Fibroblast of lung (primary cell): Measurements from ENCODE around the gene PTPRN. TPM values are rescaled to one million over a fixed set of nuclear protein-coding genes. Genes with fewer than 3 reads are reported as not detected.

Experiments used
- DNase-seq, 2 donors: peaks; one replicate each; pipeline versions ENCODE4 v3.0.0 to v3.0.0-alpha.2; 2010; ENCODE audit warnings: low read depth in 2 of 2
- H2AFZ ChIP-seq: 2 replicates; pipeline ENCODE4 v1.5.1; 2012; ENCODE audit warnings: low read length, control low read depth, inconsistent platforms
- H3K27ac ChIP-seq: 2 replicates; pipeline ENCODE4 v1.5.1; 2011; ENCODE audit warnings: low read length, control low read depth; ENCODE audit not compliant: insufficient read depth
- H3K27me3 ChIP-seq: 2 replicates; pipeline ENCODE4 v1.5.1; 2011; ENCODE audit warnings: mild to moderate bottlenecking, low read length; ENCODE audit not compliant: control insufficient read depth, insufficient read depth
- H3K36me3 ChIP-seq: 2 replicates; pipeline ENCODE4 v1.5.1; 2011; ENCODE audit warnings: low read length; ENCODE audit not compliant: control insufficient read depth, insufficient read depth
- H3K4me1 ChIP-seq: 2 replicates; pipeline ENCODE4 v1.5.1; 2011; ENCODE audit warnings: low read length; ENCODE audit not compliant: control insufficient read depth, insufficient read depth; ENCODE audit errors: extremely low read depth
- H3K4me2 ChIP-seq: 2 replicates; pipeline ENCODE4 v1.5.1; 2011; ENCODE audit warnings: low read length, control low read depth; ENCODE audit not compliant: insufficient read depth; ENCODE audit errors: extremely low read depth
- H3K4me3 ChIP-seq, 4 experiments: fragments of 200-600 bp in 1 of 4; sonication (generic) in 1 of 4; replicated peaks in 1 of 4; 2 replicates each; pipeline ENCODE4 v1.5.1; 2011 to 2016; ENCODE audit warnings: low read length in 4 of 4, low read depth in 3 of 4, mild to moderate bottlenecking in 3 of 4, control low read depth in 2 of 4, inconsistent platforms in 1 of 4, mixed read lengths in 1 of 4; ENCODE audit not compliant: insufficient read depth in 1 of 4; ENCODE audit errors: control extremely low read depth in 1 of 4
- H3K79me2 ChIP-seq: 2 replicates; pipeline ENCODE4 v1.5.1; 2012; ENCODE audit warnings: mild to moderate bottlenecking, low read length, inconsistent platforms; ENCODE audit not compliant: control insufficient read depth, insufficient read depth
- H3K9ac ChIP-seq: 2 replicates; pipeline ENCODE4 v1.5.1; 2011; ENCODE audit warnings: mild to moderate bottlenecking, low read length, control low read depth; ENCODE audit not compliant: insufficient read depth
- H3K9me3 ChIP-seq: 2 replicates; pipeline ENCODE4 v1.5.1; 2012; ENCODE audit warnings: low read depth, low read length; ENCODE audit not compliant: control insufficient read depth, insufficient read depth
- H4K20me1 ChIP-seq: 2 replicates; pipeline ENCODE4 v1.5.1; 2011; ENCODE audit warnings: low read length; ENCODE audit not compliant: control insufficient read depth, insufficient read depth; ENCODE audit errors: extremely low read depth
- CTCF ChIP-seq, 2 donors: IDR thresholded peaks in 1 of 2; conservative IDR thresholded peaks in 1 of 2; 1 replicate in 1 of 2; 2 replicates in 1 of 2; pipeline ENCODE4 v1.5.1; 2011 to 2012; ENCODE audit warnings: low read length in 2 of 2, control low read depth in 1 of 2, inconsistent platforms in 1 of 2, low read depth in 1 of 2, mild to moderate bottlenecking in 1 of 2
- EZH2 ChIP-seq: IDR thresholded peaks from 2 replicates; pipeline ENCODE4 v1.5.1; 2012; ENCODE audit warnings: low read length, control low read depth, mild to moderate bottlenecking; ENCODE audit errors: missing control alignments
- polyA plus RNA-seq, 2 donors: library from polyadenylated mRNA; depleted of rRNA in 1 of 2; stranded (reverse) in 1 of 2; unstranded in 1 of 2; fragments of >200 nt; gene quantifications; 2 replicates each; pipeline ENCODE4 v1.2.1, GENCODE V29; 2011 to 2012; ENCODE audit warnings: missing spikeins in 1 of 2
- total RNA-seq: library from RNA; depleted of rRNA; stranded (reverse); fragments of >200 nt; gene quantifications from 2 replicates; pipeline ENCODE4 v1.2.1, GENCODE V29; 2014

The PTPRN gene
- total and polyA plus RNA-seq, 2 donors (not counting 1 experiment from before 2014, with no cell fraction given), result 0.28 to 3.5 TPM

- H4K20me1 ChIP-seq, result no peaks in the 10 kb centered on the region
- H3K9ac ChIP-seq, result no peak overlapping the region
- no peaks in the 10 kb centered on the region for H3K36me3 ChIP-seq
- no peak overlapping the region for H3K4me2 ChIP-seq
- H3K4me1 ChIP-seq, result no peaks in the 10 kb centered on the region
- no peak overlapping the region for H3K4me3 ChIP-seq
- TF ChIP-seq EZH2, result no peak
- no peak for TF ChIP-seq CTCF (conservative IDR thresholded peaks at IDR 0.05 in 1 of 2, IDR thresholded peaks at IDR 0.05 in 1 of 2; ENCODE audit: low read depth in 1 of 2, low read length in 2 of 2)
- H2AFZ ChIP-seq, result no peak overlapping the region
- no peaks in the 10 kb centered on the region for H3K79me2 ChIP-seq
- H3K27ac ChIP-seq, result no peak overlapping the region
- H3K27me3 ChIP-seq, result peaks cover 25% of the 10 kb centered on the region
- H3K9me3 ChIP-seq, result no peaks in the 10 kb centered on the region
- DNase-seq, result no peak
These were observed 26.2 kb upstream of the PTPRN start for GRCh38 chr2:219335373-219335786.

DNA sequence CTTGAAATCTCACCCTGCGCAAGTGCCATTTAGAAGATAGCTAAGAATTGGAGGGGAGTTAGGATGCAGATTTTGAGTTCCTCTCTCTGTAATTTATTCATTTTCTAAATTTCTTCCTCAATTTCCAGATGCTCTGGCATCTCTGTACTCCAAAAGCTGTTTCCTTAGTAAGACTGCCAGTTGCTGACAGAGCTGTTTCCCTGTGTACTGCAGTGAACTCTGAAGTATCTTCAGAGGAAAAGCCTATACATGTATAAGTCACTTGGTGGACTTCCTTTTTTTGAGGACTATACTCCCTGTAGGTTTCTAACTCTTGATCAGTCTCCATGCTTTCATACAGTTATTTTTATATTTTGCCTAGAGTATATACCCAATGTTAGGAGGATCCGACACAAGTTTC lies 24.9 kb upstream of the PTPRN start:
- DNase-seq, result no peak
- Histone ChIP-seq H3K4me1 (no peaks in the 10 kb centered on the region), H3K27ac (no peak overlapping the region), H4K20me1 (no peaks in the 10 kb centered on the region), H3K36me3 (no peaks in the 10 kb centered on the region), H3K9me3 (no peaks in the 10 kb centered on the region), H2AFZ (no peak overlapping the region), H3K4me2 (no peak overlapping the region), H3K79me2 (no peaks in the 10 kb centered on the region), H3K27me3 (peaks cover 26% of the 10 kb centered on the region), H3K9ac (no peak overlapping the region), H3K4me3 (no peak overlapping the region)
- TF ChIP-seq CTCF (conservative IDR thresholded peaks at IDR 0.05 in 1 of 2, IDR thresholded peaks at IDR 0.05 in 1 of 2; ENCODE audit: low read depth in 1 of 2, low read length in 2 of 2), result no peak
- no peak for TF ChIP-seq EZH2

- no peak within 1 kb of the TSS for H3K9ac ChIP-seq
- no peak within 1 kb of the TSS for H3K27ac ChIP-seq
- no peaks in the 10 kb centered on the region for H3K79me2 ChIP-seq
- TF ChIP-seq EZH2 (no peak), CTCF (conservative IDR thresholded peaks at IDR 0.05 in 1 of 2, IDR thresholded peaks at IDR 0.05 in 1 of 2; ENCODE audit: low read depth in 1 of 2, low read length in 2 of 2) (no peak)
- H3K9me3 ChIP-seq, result no peaks in the 10 kb centered on the region
- no peak for DNase-seq
- H3K4me2 ChIP-seq, result no peak within 1 kb of the TSS
- H3K4me3 ChIP-seq, result no peak within 1 kb of the TSS
- no peaks in the 10 kb centered on the region for H4K20me1 ChIP-seq
- peaks cover 27% of the 10 kb centered on the region for H3K27me3 ChIP-seq
- H2AFZ ChIP-seq, result no peak within 1 kb of the TSS
- H3K36me3 ChIP-seq, result no peaks in the 10 kb centered on the region
- no peaks in the 10 kb centered on the region for H3K4me1 ChIP-seq
These were observed 23.3 kb upstream of the PTPRN start, which contains the start of gene RESP18 for GRCh38 chr2:219332542-219332941. TSS of gene RESP18 (minus strand) at chr2:219332744.
